K562 (cell line): ENCODE measurements around the gene SEMA5A. TPM values are rescaled to one million over a fixed set of nuclear protein-coding genes. Genes with fewer than 3 reads are reported as not detected.

Experiments used
- ATAC-seq: fragments of 200-7000 bp; cut with Tn5 transposase; 3 replicates; pipeline ENCODE4 v1.9.1; 2020; ENCODE audit warnings: moderate library complexity
- BruUV-seq: library from RNA; stranded (reverse); fragments of 400-500 nt; replicated peaks from 2 replicates; lab custom pipeline; 2021; lab: Mats Ljungman, UMichigan
- CTCF ChIA-PET: fragments of 300-600 bp; formaldehyde crosslinking; extraction: SDS; loops from one replicate; lab custom pipeline; 2021; ENCODE audit warnings: low intra/inter-chr PET ratio; lab: Yijun Ruan, JAX
- POLR2A ChIA-PET: fragments of 300-600, 350-650 bp; sonication (Branson Sonifier 250); formaldehyde crosslinking; extraction: SDS; loops from one replicate; lab custom pipeline; 2021; ENCODE audit warnings: antibody characterized with exemption, inconsistent platforms; lab: Yijun Ruan, JAX
- DNase-seq, 4 experiments: peaks; one replicate each; pipeline versions ENCODE4 v3.0.0 to v3.0.0-alpha.2; 2011 to 2018; ENCODE audit warnings: low spot score in 3 of 4, mixed read lengths in 3 of 4; ENCODE audit errors: extremely low read depth in 1 of 4
- FAIRE-seq: peaks from 2 replicates; lab custom pipeline; 2011; peaks lifted over from hg19 to GRCh38; lab: Jason Lieb, UNC
- H2AFZ ChIP-seq: 2 replicates; pipeline ENCODE4 v1.6.0; 2011; ENCODE audit warnings: low read depth, low read length, control low read depth, inconsistent platforms
- H3K27ac ChIP-seq: fragments of 200-600 bp; 3 replicates; pipeline ENCODE4 v1.8.0; 2011; ENCODE audit warnings: low read depth, mild to moderate bottlenecking, control low read depth, inconsistent platforms, low read length, moderate library complexity, mixed read lengths; ENCODE audit errors: extremely low read depth
- H3K27me3 ChIP-seq, 2 experiments: fragments of 300-600 bp in 1 of 2; 2 replicates in 1 of 2; 3 replicates in 1 of 2; pipeline versions ENCODE4 v1.6.0 to v1.8.0; 2011; ENCODE audit warnings: inconsistent platforms in 2 of 2, low read length in 2 of 2, mild to moderate bottlenecking in 1 of 2, mixed read lengths in 1 of 2, moderate library complexity in 1 of 2; ENCODE audit not compliant: control insufficient read depth in 2 of 2, insufficient read depth in 2 of 2
- H3K36me3 ChIP-seq: fragments of 300-600 bp; 3 replicates; pipeline ENCODE4 v1.8.0; 2011; ENCODE audit warnings: mild to moderate bottlenecking, low read length, inconsistent platforms; ENCODE audit not compliant: control insufficient read depth, insufficient read depth
- H3K4me1 ChIP-seq, 2 experiments: fragments of 200-600 bp in 1 of 2; replicated peaks in 1 of 2; 2 replicates in 1 of 2; 3 replicates in 1 of 2; pipeline versions ENCODE4 v1.5.1 to v1.8.0; 2011; ENCODE audit warnings: inconsistent platforms in 2 of 2, low read length in 2 of 2, mild to moderate bottlenecking in 1 of 2, mixed read lengths in 1 of 2, moderate library complexity in 1 of 2; ENCODE audit not compliant: control insufficient read depth in 2 of 2, insufficient read depth in 2 of 2
- H3K4me2 ChIP-seq: 2 replicates; pipeline ENCODE4 v1.6.1; 2011; ENCODE audit warnings: low read length, control low read depth, inconsistent platforms, mixed read lengths; ENCODE audit not compliant: insufficient read depth
- H3K4me3 ChIP-seq: fragments of 200-600 bp; sonication (generic), shearing (Covaris generic); 2 replicates; pipeline ENCODE4 v1.5.1; 2016; ENCODE audit warnings: control low read depth, inconsistent platforms
- H3K79me2 ChIP-seq: fragments of 200-600 bp; 3 replicates; pipeline ENCODE4 v1.8.0; 2011; ENCODE audit warnings: low read length, inconsistent platforms; ENCODE audit not compliant: control insufficient read depth, insufficient read depth
- H3K9ac ChIP-seq, 2 experiments: 2 replicates each; pipeline versions ENCODE4 v1.6.0 to v1.6.1; 2011; ENCODE audit warnings: low read depth in 2 of 2, low read length in 2 of 2, control low read depth in 1 of 2, inconsistent platforms in 1 of 2, mild to moderate bottlenecking in 1 of 2, mixed read lengths in 1 of 2; ENCODE audit not compliant: insufficient read depth in 1 of 2
- H3K9me1 ChIP-seq: one replicate; pipeline ENCODE4 v1.6.0; 2011; ENCODE audit warnings: inconsistent platforms, mild to moderate bottlenecking, low read length, moderate library complexity; ENCODE audit not compliant: control insufficient read depth, insufficient read depth
- H3K9me3 ChIP-seq: replicated peaks from 2 replicates; pipeline ENCODE4 v1.5.1; 2011; ENCODE audit warnings: low read depth, low read length, inconsistent platforms; ENCODE audit not compliant: control insufficient read depth, insufficient read depth
- H4K20me1 ChIP-seq: replicated peaks from 2 replicates; pipeline ENCODE4 v1.6.1; 2011; ENCODE audit warnings: low read length, inconsistent platforms, mixed read lengths; ENCODE audit not compliant: control insufficient read depth, insufficient read depth
- BRD4 ChIP-seq: fragments of 200-600 bp; sonication (generic); IDR thresholded peaks from 2 replicates; pipeline ENCODE4 v1.6.1; 2017; ENCODE audit warnings: inconsistent platforms
- ERF ChIP-seq: fragments of 450-650 bp; formaldehyde crosslinking; IDR thresholded peaks from 2 replicates; pipeline ENCODE4 v1.4.0; 2020; ENCODE audit warnings: mild to moderate bottlenecking, mixed read lengths
- HCFC1 ChIP-seq: IDR thresholded peaks from 2 replicates; pipeline ENCODE4 v1.6.1; 2012; ENCODE audit warnings: low read depth, low read length, improper control_type of control experiment
- KAT7 ChIP-seq: sonication (generic); formaldehyde crosslinking; IDR thresholded peaks from 2 replicates; pipeline ENCODE4 v1.8.0; 2022; ENCODE audit warnings: missing genetic modification reagents, mild to moderate bottlenecking, borderline replicate concordance
- MEF2D ChIP-seq: conservative IDR thresholded peaks from 2 replicates; pipeline ENCODE4 v1.6.1; 2016; ENCODE audit warnings: low read depth, missing genetic modification characterization, missing compliant biosample characterization
- MXI1 ChIP-seq: IDR thresholded peaks from 2 replicates; pipeline ENCODE4 v1.6.1; 2011; ENCODE audit warnings: low read depth, mild to moderate bottlenecking, improper control_type of control experiment, low read length
- NONO ChIP-seq, 2 experiments: fragments of 200-400 bp in 1 of 2; fragments of 450-650 bp in 1 of 2; formaldehyde crosslinking in 1 of 2; IDR thresholded peaks; 2 replicates each; pipeline ENCODE4 v1.6.1; 2017; ENCODE audit warnings: low read depth in 2 of 2, mild to moderate bottlenecking in 2 of 2, moderate library complexity in 2 of 2, low read length in 1 of 2
- PKNOX1 ChIP-seq: fragments of 450-650 bp; IDR thresholded peaks from 2 replicates; pipeline ENCODE4 v1.6.1; 2016
- SIRT6 ChIP-seq: IDR thresholded peaks from one replicate; pipeline ENCODE4 v1.6.1; 2012; ENCODE audit warnings: low read depth, mild to moderate bottlenecking, control low read depth, inconsistent platforms, low read length, moderate library complexity
- SRSF9 ChIP-seq: fragments of 200-400 bp; formaldehyde crosslinking; IDR thresholded peaks from 2 replicates; pipeline ENCODE4 v1.6.1; 2017; ENCODE audit warnings: low read depth, low read length, borderline replicate concordance
- TEAD2 ChIP-seq: fragments of 450-650 bp; IDR thresholded peaks from 2 replicates; pipeline ENCODE4 v1.6.1; 2016; ENCODE audit warnings: missing genetic modification characterization, control low read depth, missing compliant biosample characterization
- ZNF3 ChIP-seq: fragments of 250-450 bp; sonication (Bioruptor Pico); IDR thresholded peaks from 2 replicates; pipeline ENCODE4 v1.5.0; 2021; ENCODE audit warnings: mild to moderate bottlenecking, moderate library complexity
- WGBS: fragments of 100-300 bp; shearing (Covaris generic); methylation state at CpG from one replicate; pipeline ENCODE4 v1.1.6; 2016; ENCODE audit warnings: low coverage, mixed read lengths; ENCODE audit not compliant: insufficient coverage; ENCODE audit errors: missing lambda C conversion rate; 5-methylcytosine and 5-hydroxymethylcytosine counted together
- in situ Hi-C: fragments of 300-500 bp; cut with MboI; formaldehyde crosslinking; loops from 4 replicates; pipeline ENCODE4 v1.15.0; 2018; ENCODE audit warnings: inconsistent platforms, mixed read lengths
- intact Hi-C: fragments of 100-400 bp; cut with micrococcal nuclease; formaldehyde crosslinking; loops from 2 replicates; pipeline ENCODE4 v1.14.2; 2022
- polyA plus RNA-seq, 8 experiments: library from polyadenylated mRNA; depleted of rRNA in 4 of 8; stranded (reverse) in 5 of 8; unstranded in 3 of 8; fragments of >200 nt; fragmentation: Nextera tagmentation in 2 of 8; fragmentation: Illumina TruSeq in 1 of 8; extraction: Ambion mirVana in 2 of 8; extraction: Trizol in 1 of 8; gene quantifications; 2 replicates each; pipeline versions ENCODE4 v1.2.1 to v1.2.3, GENCODE V29; 2011 to 2014; ENCODE audit warnings: inconsistent platforms in 1 of 8, missing spikeins in 1 of 8
- total RNA-seq, 7 experiments: library from RNA; depleted of rRNA in 6 of 7; stranded (reverse); fragments of >200 nt in 6 of 7; fragmentation: Illumina TruSeq in 2 of 7; extraction: Trizol in 2 of 7; gene quantifications; 2 replicates each; pipeline versions ENCODE4 v1.2.1 to v1.2.3, GENCODE V29; 2011 to 2021; ENCODE audit warnings: low replicate concordance in 1 of 7
- TF ChIP-seq, protein P1 (sequence below): fragments of 450-650 bp; IDR thresholded peaks from 2 replicates; pipeline ENCODE4 v1.6.1; 2018; ENCODE audit warnings: mild to moderate bottlenecking, low read depth; ENCODE audit not compliant: partially characterized antibody

The SEMA5A gene
- total and polyA plus RNA-seq, 9 of the 15 experiments (the other 6 are each of a cell fraction or from before 2014, with no cell fraction given): 0.02 TPM; not detected in 8

DNA sequence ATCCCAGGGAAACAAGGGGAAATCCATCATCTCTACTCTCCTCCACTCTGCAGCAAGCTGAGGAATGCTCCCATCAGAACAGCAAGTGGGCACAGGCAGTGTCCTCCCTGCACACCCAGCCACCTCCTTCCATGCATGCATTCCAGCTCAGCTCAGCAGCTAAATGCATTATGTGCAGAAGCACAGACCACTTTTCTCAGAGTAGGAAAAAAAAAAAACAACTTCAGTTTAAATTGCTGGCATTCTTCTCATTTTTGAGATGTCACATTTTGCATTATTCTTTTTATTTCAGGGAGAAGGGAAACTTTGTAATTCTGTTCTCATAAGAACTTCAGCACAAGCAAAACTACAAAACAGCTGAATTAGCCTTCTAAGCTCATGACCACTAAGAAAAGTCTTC is 312.2 kb downstream of the SEMA5A start (continued):
- no peak for TF ChIP-seq SIRT6

- no TSS peak for BruUV-seq
- POLR2A ChIA-PET: no interaction called here
Measured at GRCh38 chr5:9233035-9233434, 312.8 kb downstream of the SEMA5A start.

More at GRCh38 chr5:9233035-9233434, 312.8 kb downstream of the SEMA5A start:
- intact Hi-C loops (no loop called here), in situ Hi-C loops (no loop called here)
- Histone ChIP-seq H3K9me3 (no peaks in the 10 kb centered on the region), H3K36me3 (no peaks in the 10 kb centered on the region), H4K20me1 (no peaks in the 10 kb centered on the region), H3K27me3 (no peaks in the 10 kb centered on the region), H3K79me2 (no peaks in the 10 kb centered on the region), H3K27ac (no peak overlapping the region), H3K9me1 (no peaks in the 10 kb centered on the region), H3K4me1 (no peaks in the 10 kb centered on the region), H3K4me3 (no peak overlapping the region), H2AFZ (no peak overlapping the region), H3K9ac (no peak overlapping the region), H3K4me2 (no peak overlapping the region)
- DNase-seq: no peak
- FAIRE-seq: no peak
- WGBS: 3% methylated on average over 2 of the region's 2 CpGs
- CTCF ChIA-PET: no interaction called here
- TF ChIP-seq, protein P1, sequence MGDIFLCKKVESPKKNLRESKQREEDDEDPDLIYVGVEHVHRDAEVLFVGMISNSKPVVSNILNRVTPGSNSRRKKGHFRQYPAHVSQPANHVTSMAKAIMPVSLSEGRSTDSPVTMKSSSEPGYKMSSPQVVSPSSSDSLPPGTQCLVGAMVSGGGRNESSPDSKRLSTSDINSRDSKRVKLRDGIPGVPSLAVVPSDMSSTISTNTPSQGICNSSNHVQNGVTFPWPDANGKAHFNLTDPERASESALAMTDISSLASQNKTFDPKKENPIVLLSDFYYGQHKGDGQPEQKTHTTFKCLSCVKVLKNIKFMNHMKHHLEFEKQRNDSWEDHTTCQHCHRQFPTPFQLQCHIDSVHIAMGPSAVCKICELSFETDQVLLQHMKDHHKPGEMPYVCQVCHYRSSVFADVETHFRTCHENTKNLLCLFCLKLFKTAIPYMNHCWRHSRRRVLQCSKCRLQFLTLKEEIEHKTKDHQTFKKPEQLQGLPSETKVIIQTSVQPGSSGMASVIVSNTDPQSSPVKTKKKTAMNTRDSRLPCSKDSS: no peak
- TF ChIP-seq ERF (CRISPR knock-in tag): no peak
- TF ChIP-seq ZNF3: no peak
- no peak for TF ChIP-seq TEAD2
- no peak for TF ChIP-seq NONO (IDR thresholded peaks at IDR 0.05; ENCODE audit: low read depth in 2 of 2, low read length in 1 of 2)
- TF ChIP-seq MXI1: no peak
- no peak for TF ChIP-seq BRD4
- TF ChIP-seq PKNOX1: no peak
- no peak for TF ChIP-seq KAT7
- TF ChIP-seq HCFC1: no peak
- no peak for TF ChIP-seq MEF2D (tag)
- TF ChIP-seq SRSF9: no peak
- no peak for ATAC-seq
